GM23338 (cell line): ENCODE measurements around the gene ACTMAP. TPM values are rescaled to one million over a fixed set of nuclear protein-coding genes. Genes with fewer than 3 reads are reported as not detected.

Experiments
- ATAC-seq: fragments of 200-7000 bp; cut with Tn5 transposase; 3 replicates; pipeline ENCODE4 v1.9.1; 2020
- DNase-seq: peaks from one replicate; pipeline ENCODE4 v3.0.0-alpha.2; 2015; ENCODE audit warnings: low spot score
- H2AFZ ChIP-seq: fragments of 200-600 bp; sonication (generic); 2 replicates; pipeline ENCODE4 v1.8.0; 2016; ENCODE audit warnings: antibody characterized with exemption, mild to moderate bottlenecking, moderate library complexity
- H3F3A ChIP-seq: fragments of 200-600 bp; sonication (generic); replicated peaks from 2 replicates; pipeline ENCODE4 v1.8.0; 2017; ENCODE audit warnings: antibody characterized with exemption, mixed run types, low read depth
- H3K27ac ChIP-seq: fragments of 200-600 bp; sonication (generic); 2 replicates; pipeline ENCODE4 v1.6.1; 2016; ENCODE audit warnings: low read depth
- H3K27me3 ChIP-seq: fragments of 200-600 bp; sonication (generic); 2 replicates; pipeline ENCODE4 v1.8.0; 2016; ENCODE audit warnings: mild to moderate bottlenecking, mixed run types, moderate library complexity; ENCODE audit not compliant: insufficient read depth
- H3K36me3 ChIP-seq: fragments of 200-600 bp; sonication (generic); 2 replicates; pipeline ENCODE4 v1.8.0; 2016; ENCODE audit warnings: mild to moderate bottlenecking; ENCODE audit not compliant: insufficient read depth
- H3K4me1 ChIP-seq: fragments of 200-600 bp; sonication (generic); 2 replicates; pipeline ENCODE4 v1.8.0; 2016; ENCODE audit warnings: mild to moderate bottlenecking, moderate library complexity; ENCODE audit not compliant: insufficient read depth
- H3K4me2 ChIP-seq: fragments of 200-600 bp; sonication (generic); 2 replicates; pipeline ENCODE4 v1.7.1; 2017; ENCODE audit warnings: mixed run types
- H3K4me3 ChIP-seq: fragments of 200-600 bp; sonication (generic); 2 replicates; pipeline ENCODE4 v1.6.1; 2016; ENCODE audit warnings: mixed run types
- H3K79me2 ChIP-seq: fragments of 200-600 bp; sonication (generic); replicated peaks from 2 replicates; pipeline ENCODE4 v1.8.0; 2017; ENCODE audit warnings: mild to moderate bottlenecking; ENCODE audit not compliant: insufficient read depth
- H3K9me2 ChIP-seq: fragments of 200-600 bp; sonication (generic); 2 replicates; pipeline ENCODE4 v1.8.0; 2017; ENCODE audit not compliant: insufficient read depth
- H4K20me1 ChIP-seq: fragments of 200-600 bp; sonication (generic); replicated peaks from 2 replicates; pipeline ENCODE4 v1.8.0; 2017; ENCODE audit warnings: mild to moderate bottlenecking; ENCODE audit not compliant: insufficient read depth
- H3K27ac Mint-ChIP-seq: 2 replicates; pipeline ENCODE4 v1.8.0; 2020; ENCODE audit warnings: inconsistent platforms, mild to moderate bottlenecking, moderate library complexity, mixed read lengths
- H3K27me3 Mint-ChIP-seq: 3 replicates; pipeline ENCODE4 v1.8.0; 2022; ENCODE audit warnings: low read depth, mild to moderate bottlenecking, moderate library complexity, mixed read lengths, inconsistent platforms; ENCODE audit not compliant: insufficient read depth, poor library complexity
- H3K36me3 Mint-ChIP-seq: 3 replicates; pipeline ENCODE4 v1.8.0; 2021; ENCODE audit warnings: low read depth, mild to moderate bottlenecking, inconsistent platforms, moderate library complexity, mixed read lengths
- H3K4me1 Mint-ChIP-seq: 3 replicates; pipeline ENCODE4 v1.8.0; 2020; ENCODE audit warnings: mild to moderate bottlenecking, inconsistent platforms, mixed read lengths
- H3K4me3 Mint-ChIP-seq: 3 replicates; pipeline ENCODE4 v1.8.0; 2021; ENCODE audit warnings: moderate library complexity, mild to moderate bottlenecking, inconsistent platforms, mixed read lengths
- H3K9me3 Mint-ChIP-seq: 3 replicates; pipeline ENCODE4 v1.8.0; 2020; ENCODE audit warnings: moderate library complexity, mild to moderate bottlenecking, inconsistent platforms, mixed read lengths
- CREB1 ChIP-seq: fragments of 250-450 bp; sonication (Bioruptor Pico); IDR thresholded peaks from 2 replicates; pipeline ENCODE4 v1.5.0; 2020; ENCODE audit warnings: low read depth, mild to moderate bottlenecking, moderate library complexity
- EZH2phosphoT487 ChIP-seq: fragments of 200-600 bp; sonication (generic); IDR thresholded peaks from one replicate; pipeline ENCODE4 v1.8.1; 2018; ENCODE audit warnings: antibody characterized with exemption; ENCODE audit not compliant: unreplicated experiment
- JUNB ChIP-seq: IDR thresholded peaks from one replicate; pipeline ENCODE4 v1.6.1; 2016; ENCODE audit warnings: antibody characterized with exemption; ENCODE audit not compliant: unreplicated experiment
- NANOG ChIP-seq: IDR thresholded peaks from 2 replicates; pipeline ENCODE4 v1.6.1; 2016; ENCODE audit warnings: antibody characterized with exemption, borderline replicate concordance
- POLR2AphosphoS5 ChIP-seq: IDR thresholded peaks from 2 replicates; pipeline ENCODE4 v1.6.1; 2016; ENCODE audit warnings: antibody characterized with exemption, low read depth
- STAT1 ChIP-seq: IDR thresholded peaks from one replicate; pipeline ENCODE4 v1.6.1; 2016; ENCODE audit warnings: antibody characterized with exemption; ENCODE audit not compliant: unreplicated experiment
- ZNF114 ChIP-seq: fragments of 250-450 bp; sonication (Bioruptor Pico); IDR thresholded peaks from 2 replicates; pipeline ENCODE4 v1.5.0; 2020; ENCODE audit warnings: mild to moderate bottlenecking, moderate library complexity
- ZNF331 ChIP-seq: fragments of 250-450 bp; sonication (Bioruptor Pico); IDR thresholded peaks from 2 replicates; pipeline ENCODE4 v1.5.0; 2020; ENCODE audit warnings: low read depth, mild to moderate bottlenecking, moderate library complexity
- polyA plus RNA-seq: library from polyadenylated mRNA; unstranded; fragments of >200 nt; fragmentation: Nextera tagmentation; extraction: Ambion mirVana; gene quantifications from 2 replicates; pipeline ENCODE4 v1.2.1, GENCODE V29; 2016
- total RNA-seq: library from RNA; depleted of rRNA; stranded (reverse); fragments of >200 nt; shearing (Covaris generic); gene quantifications from 2 replicates; pipeline ENCODE4 v1.2.3, GENCODE V29; 2014
- TF ChIP-seq, protein P1 (sequence below): fragments of 250-450 bp; sonication (Bioruptor Pico); IDR thresholded peaks from 2 replicates; pipeline ENCODE4 v1.5.0; 2020; ENCODE audit warnings: mild to moderate bottlenecking, moderate library complexity
- TF ChIP-seq, protein P2 (sequence below), 2 experiments: fragments of 200-600 bp in 1 of 2; sonication (generic) in 1 of 2; conservative IDR thresholded peaks; 2 replicates each; pipeline versions ENCODE4 v1.5.1 to v1.6.1; 2016 to 2017; ENCODE audit warnings: antibody characterized with exemption in 2 of 2, low read depth in 2 of 2, mild to moderate bottlenecking in 2 of 2, moderate library complexity in 1 of 2

The ACTMAP gene
- total and polyA plus RNA-seq, 2 experiments from 2014 or later, result 14.9 to 16.7 TPM

DNA sequence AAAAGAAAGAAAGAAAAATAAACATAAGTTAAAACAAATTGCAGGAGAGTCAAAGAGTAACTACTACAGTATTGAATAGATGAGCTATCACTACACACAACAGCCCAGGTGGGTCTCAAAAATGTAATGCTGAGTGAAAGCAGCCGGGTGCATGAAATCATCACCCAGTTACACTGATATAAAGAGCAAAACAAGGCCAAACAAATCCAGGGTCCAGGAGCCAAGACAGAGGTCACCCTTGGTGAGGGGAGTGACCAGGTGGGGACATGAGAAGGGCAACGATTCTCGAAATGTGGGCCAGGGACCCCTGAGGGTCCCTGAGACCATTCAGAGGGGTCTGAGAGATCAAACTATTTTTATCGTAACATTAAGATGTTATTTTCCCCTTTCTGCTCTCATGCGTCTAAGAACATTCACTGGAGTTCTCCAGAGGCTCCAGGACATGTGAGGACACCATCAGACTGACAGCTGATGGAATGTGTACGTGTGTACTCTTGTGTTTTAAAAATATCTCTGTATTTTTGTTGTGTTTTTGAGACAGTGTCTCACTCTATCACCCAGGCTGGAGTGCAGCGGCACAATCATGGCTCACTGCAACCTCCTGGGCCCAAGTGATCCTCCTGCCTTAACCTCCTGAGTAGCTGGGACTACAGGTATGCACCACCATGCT, 44.2 kb downstream of the ACTMAP start (continued):
- TF ChIP-seq, protein P1, sequence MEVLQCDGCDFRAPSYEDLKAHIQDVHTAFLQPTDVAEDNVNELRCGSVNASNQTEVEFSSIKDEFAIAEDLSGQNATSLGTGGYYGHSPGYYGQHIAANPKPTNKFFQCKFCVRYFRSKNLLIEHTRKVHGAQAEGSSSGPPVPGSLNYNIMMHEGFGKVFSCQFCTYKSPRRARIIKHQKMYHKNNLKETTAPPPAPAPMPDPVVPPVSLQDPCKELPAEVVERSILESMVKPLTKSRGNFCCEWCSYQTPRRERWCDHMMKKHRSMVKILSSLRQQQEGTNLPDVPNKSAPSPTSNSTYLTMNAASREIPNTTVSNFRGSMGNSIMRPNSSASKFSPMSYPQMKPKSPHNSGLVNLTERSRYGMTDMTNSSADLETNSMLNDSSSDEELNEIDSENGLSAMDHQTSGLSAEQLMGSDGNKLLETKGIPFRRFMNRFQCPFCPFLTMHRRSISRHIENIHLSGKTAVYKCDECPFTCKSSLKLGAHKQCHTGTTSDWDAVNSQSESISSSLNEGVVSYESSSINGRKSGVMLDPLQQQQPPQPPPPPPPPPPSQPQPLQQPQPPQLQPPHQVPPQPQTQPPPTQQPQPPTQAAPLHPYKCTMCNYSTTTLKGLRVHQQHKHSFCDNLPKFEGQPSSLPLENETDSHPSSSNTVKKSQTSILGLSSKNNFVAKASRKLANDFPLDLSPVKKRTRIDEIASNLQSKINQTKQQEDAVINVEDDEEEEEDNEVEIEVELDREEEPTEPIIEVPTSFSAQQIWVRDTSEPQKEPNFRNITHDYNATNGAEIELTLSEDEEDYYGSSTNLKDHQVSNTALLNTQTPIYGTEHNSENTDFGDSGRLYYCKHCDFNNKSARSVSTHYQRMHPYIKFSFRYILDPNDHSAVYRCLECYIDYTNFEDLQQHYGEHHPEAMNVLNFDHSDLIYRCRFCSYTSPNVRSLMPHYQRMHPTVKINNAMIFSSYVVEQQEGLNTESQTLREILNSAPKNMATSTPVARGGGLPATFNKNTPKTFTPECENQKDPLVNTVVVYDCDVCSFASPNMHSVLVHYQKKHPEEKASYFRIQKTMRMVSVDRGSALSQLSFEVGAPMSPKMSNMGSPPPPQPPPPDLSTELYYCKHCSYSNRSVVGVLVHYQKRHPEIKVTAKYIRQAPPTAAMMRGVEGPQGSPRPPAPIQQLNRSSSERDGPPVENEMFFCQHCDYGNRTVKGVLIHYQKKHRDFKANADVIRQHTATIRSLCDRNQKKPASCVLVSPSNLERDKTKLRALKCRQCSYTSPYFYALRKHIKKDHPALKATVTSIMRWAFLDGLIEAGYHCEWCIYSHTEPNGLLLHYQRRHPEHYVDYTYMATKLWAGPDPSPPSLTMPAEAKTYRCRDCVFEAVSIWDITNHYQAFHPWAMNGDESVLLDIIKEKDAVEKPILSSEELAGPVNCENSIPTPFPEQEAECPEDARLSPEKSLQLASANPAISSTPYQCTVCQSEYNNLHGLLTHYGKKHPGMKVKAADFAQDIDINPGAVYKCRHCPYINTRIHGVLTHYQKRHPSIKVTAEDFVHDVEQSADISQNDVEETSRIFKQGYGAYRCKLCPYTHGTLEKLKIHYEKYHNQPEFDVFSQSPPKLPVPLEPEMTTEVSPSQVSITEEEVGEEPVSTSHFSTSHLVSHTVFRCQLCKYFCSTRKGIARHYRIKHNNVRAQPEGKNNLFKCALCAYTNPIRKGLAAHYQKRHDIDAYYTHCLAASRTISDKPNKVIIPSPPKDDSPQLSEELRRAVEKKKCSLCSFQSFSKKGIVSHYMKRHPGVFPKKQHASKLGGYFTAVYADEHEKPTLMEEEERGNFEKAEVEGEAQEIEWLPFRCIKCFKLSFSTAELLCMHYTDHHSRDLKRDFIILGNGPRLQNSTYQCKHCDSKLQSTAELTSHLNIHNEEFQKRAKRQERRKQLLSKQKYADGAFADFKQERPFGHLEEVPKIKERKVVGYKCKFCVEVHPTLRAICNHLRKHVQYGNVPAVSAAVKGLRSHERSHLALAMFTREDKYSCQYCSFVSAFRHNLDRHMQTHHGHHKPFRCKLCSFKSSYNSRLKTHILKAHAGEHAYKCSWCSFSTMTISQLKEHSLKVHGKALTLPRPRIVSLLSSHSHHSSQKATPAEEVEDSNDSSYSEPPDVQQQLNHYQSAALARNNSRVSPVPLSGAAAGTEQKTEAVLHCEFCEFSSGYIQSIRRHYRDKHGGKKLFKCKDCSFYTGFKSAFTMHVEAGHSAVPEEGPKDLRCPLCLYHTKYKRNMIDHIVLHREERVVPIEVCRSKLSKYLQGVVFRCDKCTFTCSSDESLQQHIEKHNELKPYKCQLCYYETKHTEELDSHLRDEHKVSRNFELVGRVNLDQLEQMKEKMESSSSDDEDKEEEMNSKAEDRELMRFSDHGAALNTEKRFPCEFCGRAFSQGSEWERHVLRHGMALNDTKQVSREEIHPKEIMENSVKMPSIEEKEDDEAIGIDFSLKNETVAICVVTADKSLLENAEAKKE (CRISPR knock-in tag), result no peak

DNA sequence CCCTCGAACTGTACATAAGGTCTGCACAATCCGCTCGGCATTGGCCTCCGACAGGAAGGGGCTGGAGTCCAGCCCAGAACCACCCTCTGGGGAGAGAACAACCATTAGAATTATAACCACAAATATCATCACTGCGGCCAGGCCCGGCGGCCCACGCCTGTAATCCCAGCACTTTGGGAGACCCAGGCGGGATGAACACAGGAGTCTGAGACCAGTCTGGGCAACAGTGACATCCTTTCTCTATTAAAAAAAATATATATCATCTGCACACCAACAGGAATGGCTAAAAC, 45.0 kb downstream of the ACTMAP start:
- Histone ChIP-seq H4K20me1 (no peaks in the 10 kb centered on the region; the same call in 1 of the 2 replicates), H3K36me3 (peaks cover 12% of the 10 kb centered on the region; the same call in 1 of the 2 replicates), H3K4me3 (no peak overlapping the region), H3K9me2 (no peaks in the 10 kb centered on the region), H3K79me2 (no peaks in the 10 kb centered on the region), H3F3A (0 out of 2 replicates have a peak, but pooled peaks cover 6% of the 10 kb centered on the region), H3K4me2 (no peak overlapping the region), H3K4me1 (0 out of 2 replicates have a peak, but pooled peaks cover 3% of the 10 kb centered on the region), H3K27me3 (no peaks in the 10 kb centered on the region), H3K27ac (no peak overlapping the region), H2AFZ (no peak overlapping the region)
- Mint-ChIP-seq H3K36me3 (peaks cover 56% of the 10 kb centered on the region), H3K4me1 (peaks cover 10% of the 10 kb centered on the region), H3K9me3 (no peaks in the 10 kb centered on the region), H3K27me3 (peaks cover 14% of the 10 kb centered on the region), H3K4me3 (no peak overlapping the region), H3K27ac (no peak overlapping the region)
- no peak for ATAC-seq
- TF ChIP-seq NANOG (no peak), STAT1 (no peak), POLR2AphosphoS5 (no peak), ZNF331 (CRISPR knock-in tag) (no peak), JUNB (no peak), ZNF114 (CRISPR knock-in tag) (no peak), CREB1 (CRISPR knock-in tag) (no peak), EZH2phosphoT487 (no peak)
- TF ChIP-seq, protein P2, sequence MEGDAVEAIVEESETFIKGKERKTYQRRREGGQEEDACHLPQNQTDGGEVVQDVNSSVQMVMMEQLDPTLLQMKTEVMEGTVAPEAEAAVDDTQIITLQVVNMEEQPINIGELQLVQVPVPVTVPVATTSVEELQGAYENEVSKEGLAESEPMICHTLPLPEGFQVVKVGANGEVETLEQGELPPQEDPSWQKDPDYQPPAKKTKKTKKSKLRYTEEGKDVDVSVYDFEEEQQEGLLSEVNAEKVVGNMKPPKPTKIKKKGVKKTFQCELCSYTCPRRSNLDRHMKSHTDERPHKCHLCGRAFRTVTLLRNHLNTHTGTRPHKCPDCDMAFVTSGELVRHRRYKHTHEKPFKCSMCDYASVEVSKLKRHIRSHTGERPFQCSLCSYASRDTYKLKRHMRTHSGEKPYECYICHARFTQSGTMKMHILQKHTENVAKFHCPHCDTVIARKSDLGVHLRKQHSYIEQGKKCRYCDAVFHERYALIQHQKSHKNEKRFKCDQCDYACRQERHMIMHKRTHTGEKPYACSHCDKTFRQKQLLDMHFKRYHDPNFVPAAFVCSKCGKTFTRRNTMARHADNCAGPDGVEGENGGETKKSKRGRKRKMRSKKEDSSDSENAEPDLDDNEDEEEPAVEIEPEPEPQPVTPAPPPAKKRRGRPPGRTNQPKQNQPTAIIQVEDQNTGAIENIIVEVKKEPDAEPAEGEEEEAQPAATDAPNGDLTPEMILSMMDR (conservative IDR thresholded peaks at IDR 0.05; ENCODE audit: low read depth in 2 of 2), result no peak
- no peak for DNase-seq
